HCT116 (cell line): Measurements from ENCODE around the gene HAGH. TPM values are rescaled to one million over a fixed set of nuclear protein-coding genes. Genes with fewer than 3 reads are reported as not detected.

ENCODE experiments used
- ATAC-seq: fragments of 200-7000 bp; cut with Tn5 transposase; 2 replicates; pipeline ENCODE4 v1.9.1; 2020; ENCODE audit warnings: mild to moderate bottlenecking, moderate library complexity
- BruUV-seq: library from RNA; stranded (reverse); fragments of 400-500 nt; replicated peaks from 2 replicates; lab custom pipeline; 2021; lab: Mats Ljungman, UMichigan
- CTCF ChIA-PET: fragments of 300-600 bp; sonication (Branson Sonifier 250); formaldehyde crosslinking; loops from one replicate; lab custom pipeline; 2021; ENCODE audit warnings: antibody characterized with exemption; lab: Charles Lee
- POLR2A ChIA-PET: fragments of 300-600, 350-600 bp; sonication (Branson Sonifier 250); formaldehyde crosslinking; loops from one replicate; lab custom pipeline; 2021; ENCODE audit warnings: antibody characterized with exemption; lab: Charles Lee
- RAD21 ChIA-PET, 2 experiments: fragments of 300-600 bp; sonication (Branson Sonifier 250); formaldehyde crosslinking; loops; one replicate each; lab custom pipeline; 2023; ENCODE audit warnings: low total read pairs in 2 of 2; ENCODE audit not compliant: uncharacterized antibody in 2 of 2, unreplicated experiment in 2 of 2, low non-redundant PET in 1 of 2; lab: Charles Lee
- DNase-seq: peaks from one replicate; pipeline ENCODE4 v3.0.0-alpha.2; 2010; ENCODE audit warnings: low read depth, low spot score
- H2AFZ ChIP-seq: fragments of 200-600 bp; shearing (Covaris generic), sonication (generic); 2 replicates; pipeline ENCODE4 v1.6.1; 2017; ENCODE audit warnings: low read depth, mixed run types, mixed read lengths, antibody characterized with exemption, low read length; ENCODE audit not compliant: poor library complexity, severe bottlenecking
- H3K27ac ChIP-seq: 2 replicates; pipeline ENCODE4 v1.5.1; 2012; ENCODE audit warnings: low read depth, low read length
- H3K27me3 ChIP-seq: fragments of 200-600 bp; sonication (generic); 2 replicates; pipeline ENCODE4 v1.6.1; 2016; ENCODE audit warnings: mixed run types, low read length, mixed read lengths; ENCODE audit not compliant: insufficient read depth
- H3K36me3 ChIP-seq, 2 experiments: fragments of 200-500 bp in 1 of 2; fragments of 200-600 bp in 1 of 2; sonication (Bioruptor generic) in 1 of 2; sonication (generic) in 1 of 2; 2 replicates each; pipeline versions ENCODE4 v1.5.1 to v1.6.1; 2014 to 2016; ENCODE audit warnings: low read length in 2 of 2, inconsistent platforms in 1 of 2, mixed read lengths in 1 of 2, mixed run types in 1 of 2; ENCODE audit not compliant: insufficient read depth in 2 of 2, control insufficient read depth in 1 of 2
- H3K4me1 ChIP-seq, 2 experiments: fragments of 200-600 bp in 1 of 2; sonication (generic) in 1 of 2; 2 replicates each; pipeline versions ENCODE4 v1.5.1 to v1.6.1; 2012 to 2017; ENCODE audit warnings: low read length in 2 of 2, inconsistent platforms in 1 of 2, mild to moderate bottlenecking in 1 of 2, mixed read lengths in 1 of 2, mixed run types in 1 of 2, moderate library complexity in 1 of 2; ENCODE audit not compliant: insufficient read depth in 2 of 2, control insufficient read depth in 1 of 2
- H3K4me2 ChIP-seq: fragments of 200-600 bp; sonication (generic); 2 replicates; pipeline ENCODE4 v1.6.1; 2017; ENCODE audit warnings: mixed run types, low read length, mixed read lengths
- H3K4me3 ChIP-seq, 2 experiments: fragments of 200-600 bp in 1 of 2; sonication (generic) in 1 of 2; replicated peaks in 1 of 2; 2 replicates each; pipeline ENCODE4 v1.5.1; 2011 to 2016; ENCODE audit warnings: low read length in 2 of 2, control low read depth in 1 of 2, low read depth in 1 of 2, mild to moderate bottlenecking in 1 of 2, mixed read lengths in 1 of 2, mixed run types in 1 of 2
- H3K79me2 ChIP-seq: fragments of 200-600 bp; sonication (generic); 2 replicates; pipeline ENCODE4 v1.6.1; 2017; ENCODE audit warnings: mild to moderate bottlenecking, mixed run types, low read length, moderate library complexity, mixed read lengths; ENCODE audit not compliant: insufficient read depth
- H3K9ac ChIP-seq: fragments of 200-600 bp; sonication (generic); 2 replicates; pipeline ENCODE4 v1.6.1; 2016; ENCODE audit warnings: low read length, mixed read lengths
- H3K9me2 ChIP-seq: fragments of 200-600 bp; sonication (generic), shearing (Covaris generic); 2 replicates; pipeline ENCODE4 v1.6.1; 2017; ENCODE audit warnings: mixed run types, mild to moderate bottlenecking, moderate library complexity; ENCODE audit not compliant: insufficient read depth
- H3K9me3 ChIP-seq, 2 experiments: fragments of 200-500 bp in 1 of 2; fragments of 200-600 bp in 1 of 2; sonication (Bioruptor generic) in 1 of 2; sonication (generic) in 1 of 2; 2 replicates each; pipeline ENCODE4 v1.6.1; 2014 to 2017; ENCODE audit warnings: low read length in 2 of 2, mixed read lengths in 2 of 2, inconsistent platforms in 1 of 2, low read depth in 1 of 2, mild to moderate bottlenecking in 1 of 2, mixed run types in 1 of 2, moderate library complexity in 1 of 2; ENCODE audit not compliant: control insufficient read depth in 1 of 2, insufficient read depth in 1 of 2
- H4K20me1 ChIP-seq: fragments of 200-600 bp; sonication (generic), shearing (Covaris generic); 2 replicates; pipeline ENCODE4 v1.6.1; 2017; ENCODE audit warnings: mixed run types, mild to moderate bottlenecking, moderate library complexity; ENCODE audit not compliant: insufficient read depth
- CEBPB ChIP-seq: IDR thresholded peaks from 2 replicates; pipeline ENCODE4 v1.6.1; 2012; ENCODE audit warnings: low read depth
- POLR2A ChIP-seq: IDR thresholded peaks from 2 replicates; pipeline ENCODE4 v1.7.0; 2011; ENCODE audit warnings: borderline replicate concordance; ENCODE audit not compliant: insufficient read depth, insufficient read length; ENCODE audit errors: extremely low read depth
- RAD21 ChIP-seq: IDR thresholded peaks from 2 replicates; pipeline ENCODE4 v1.6.1; 2012; ENCODE audit warnings: low read depth, mild to moderate bottlenecking
- SIN3A ChIP-seq: IDR thresholded peaks from 2 replicates; pipeline ENCODE4 v1.6.1; 2012; ENCODE audit warnings: low read depth
- SP1 ChIP-seq: IDR thresholded peaks from 2 replicates; pipeline ENCODE4 v1.6.1; 2012; ENCODE audit warnings: low read depth
- TCF7L2 ChIP-seq: IDR thresholded peaks from 2 replicates; pipeline ENCODE4 v1.7.0; 2011; ENCODE audit warnings: borderline replicate concordance, inconsistent platforms; ENCODE audit not compliant: insufficient read depth, insufficient read length; ENCODE audit errors: extremely low read depth
- ZFX ChIP-seq: fragments of 450-650 bp; IDR thresholded peaks from 2 replicates; pipeline ENCODE4 v1.6.1; 2017
- ZNF274 ChIP-seq: fragments of 200-500 bp; sonication (Bioruptor generic); IDR thresholded peaks from 2 replicates; pipeline ENCODE4 v1.6.1; 2014; ENCODE audit warnings: mild to moderate bottlenecking, low read depth, low read length, inconsistent platforms
- intact Hi-C: fragments of 100-400 bp; cut with micrococcal nuclease; formaldehyde crosslinking; loops from 2 replicates; pipeline ENCODE4 v1.10.0; 2022
- total RNA-seq: library from RNA; stranded (reverse); gene quantifications from one replicate; pipeline ENCODE4 v1.2.1, GENCODE V29; 2021; ENCODE audit not compliant: unreplicated experiment
- TF ChIP-seq, protein P1 (sequence below): IDR thresholded peaks from 2 replicates; pipeline ENCODE4 v1.6.1; 2012

The HAGH gene
- total RNA-seq, 1 experiment from 2014 or later: 39.1 TPM

DNA sequence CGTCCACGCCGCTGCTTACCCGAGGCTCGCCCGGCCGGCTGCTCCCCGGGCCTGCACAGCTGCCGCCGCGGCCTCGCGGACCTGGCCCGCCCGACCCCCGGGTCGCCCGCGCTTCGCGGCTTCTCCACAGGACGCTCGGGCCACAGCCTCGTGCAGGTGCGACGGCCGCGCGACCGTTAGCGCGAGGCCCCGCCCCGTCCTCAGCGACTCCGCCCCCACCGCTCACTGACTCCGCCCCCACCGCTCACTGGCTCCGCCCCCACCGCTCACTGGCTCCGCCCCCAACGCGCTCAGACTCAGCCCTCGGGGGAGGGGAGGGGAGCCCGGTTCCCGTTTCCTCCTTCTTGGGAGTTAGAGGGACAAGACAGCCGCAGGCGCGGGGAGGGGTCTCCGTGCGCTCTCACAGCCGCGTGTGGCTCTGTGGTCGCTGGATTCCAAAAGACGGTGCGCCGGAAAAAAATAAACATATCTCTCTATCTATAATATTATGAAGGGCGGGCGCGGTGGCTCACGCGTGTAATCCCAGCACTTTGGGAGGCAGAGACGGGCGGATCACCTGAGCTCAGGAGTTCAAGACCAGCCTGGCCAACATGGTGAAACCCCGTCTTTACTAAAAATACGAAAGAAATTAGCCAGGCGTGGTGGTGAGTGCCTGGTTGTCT, 45.5 kb upstream of the HAGH start, which contains the start of gene MEIOB:
MEIOB (minus strand) TSS at position 191 of the 662 bp plus-strand sequence. CDS start 3,989 bp downstream, outside the sequence.
- Histone ChIP-seq H3K4me3 (peak within 1 kb of the TSS; percentile 32 to 42), H3K27me3 (no peaks in the 10 kb centered on the region), H4K20me1 (no peaks in the 10 kb centered on the region), H2AFZ (peak within 1 kb of the TSS; percentile 89), H3K9ac (peak within 1 kb of the TSS; percentile 7; the same call in 1 of the 2 replicates), H3K9me3 (no peaks in the 10 kb centered on the region), H3K4me1 (peaks cover 9 to 20% of the 10 kb centered on the region in 2 experiments), H3K4me2 (peak within 1 kb of the TSS; percentile 62), H3K27ac (no peak within 1 kb of the TSS), H3K9me2 (no peaks in the 10 kb centered on the region), H3K36me3 (no peaks in the 10 kb centered on the region), H3K79me2 (no peaks in the 10 kb centered on the region)
- ChIA-PET POLR2A (interaction anchor here (1.8 kb wide), 1 partner anchor 92 kb away, joined by 5 read pairs; the partner anchor contains the start of gene RPS2), RAD21 (interaction anchor here (0.6 to 0.7 kb wide), 3 partner anchors 12 to 77 kb away, joined by 3 to 5 read pairs (median 3); no protein-coding TSS in a partner anchor), CTCF (no interaction called here)
- BruUV-seq: no TSS peak
- ATAC-seq: peak; percentile 89
- no peak for TF ChIP-seq CEBPB
- TF ChIP-seq ZFX: no peak
- TF ChIP-seq, protein P1, sequence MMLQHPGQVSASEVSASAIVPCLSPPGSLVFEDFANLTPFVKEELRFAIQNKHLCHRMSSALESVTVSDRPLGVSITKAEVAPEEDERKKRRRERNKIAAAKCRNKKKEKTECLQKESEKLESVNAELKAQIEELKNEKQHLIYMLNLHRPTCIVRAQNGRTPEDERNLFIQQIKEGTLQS: no peak
- TF ChIP-seq SIN3A: no peak
- TF ChIP-seq RAD21: no peak
- no peak for TF ChIP-seq SP1
- TF ChIP-seq TCF7L2: no peak
- TF ChIP-seq ZNF274: no peak
- TF ChIP-seq POLR2A: no peak
- intact Hi-C loops: no loop called here
- DNase-seq: no peak
